GM19328 (cell line): ENCODE measurements around the gene HOMER1.

Source experiments
- ATAC-seq: cut with Tn5 transposase; IDR thresholded peaks from one replicate; pipeline ENCODE4 v1.9.1; 2021; ENCODE audit warnings: mild to moderate bottlenecking, moderate library complexity; ENCODE audit not compliant: unreplicated experiment

Gene HOMER1

DNA sequence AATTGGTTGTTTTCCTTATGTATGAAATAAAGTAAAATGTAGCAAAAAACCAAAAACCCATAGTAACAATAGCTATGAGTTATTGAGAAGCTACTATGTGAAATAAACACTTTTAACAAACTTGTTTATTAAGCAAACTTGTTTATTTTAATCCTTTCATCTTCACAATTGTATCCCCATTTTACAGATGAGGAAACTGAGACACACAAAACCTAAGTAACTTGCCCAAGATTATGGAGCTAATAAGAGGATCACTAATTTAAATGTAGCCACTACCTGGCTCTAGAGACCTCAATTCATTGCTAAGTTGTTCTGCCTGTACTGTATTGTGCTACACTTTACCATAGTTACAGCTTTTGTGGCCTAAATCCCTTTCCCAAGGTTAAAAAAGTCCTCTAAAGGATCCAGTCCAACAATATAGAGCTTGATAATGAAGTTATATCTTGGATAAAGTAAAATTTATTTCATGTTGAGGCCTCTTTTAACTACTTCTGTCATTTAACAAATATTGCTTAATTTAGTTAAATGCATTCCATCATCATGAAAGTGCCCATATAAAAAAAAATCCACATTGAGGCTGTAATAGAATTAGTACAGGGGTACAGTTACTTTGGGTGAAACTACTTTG is 22.1 kb downstream of the HOMER1 start:
- no peak for ATAC-seq

DNA sequence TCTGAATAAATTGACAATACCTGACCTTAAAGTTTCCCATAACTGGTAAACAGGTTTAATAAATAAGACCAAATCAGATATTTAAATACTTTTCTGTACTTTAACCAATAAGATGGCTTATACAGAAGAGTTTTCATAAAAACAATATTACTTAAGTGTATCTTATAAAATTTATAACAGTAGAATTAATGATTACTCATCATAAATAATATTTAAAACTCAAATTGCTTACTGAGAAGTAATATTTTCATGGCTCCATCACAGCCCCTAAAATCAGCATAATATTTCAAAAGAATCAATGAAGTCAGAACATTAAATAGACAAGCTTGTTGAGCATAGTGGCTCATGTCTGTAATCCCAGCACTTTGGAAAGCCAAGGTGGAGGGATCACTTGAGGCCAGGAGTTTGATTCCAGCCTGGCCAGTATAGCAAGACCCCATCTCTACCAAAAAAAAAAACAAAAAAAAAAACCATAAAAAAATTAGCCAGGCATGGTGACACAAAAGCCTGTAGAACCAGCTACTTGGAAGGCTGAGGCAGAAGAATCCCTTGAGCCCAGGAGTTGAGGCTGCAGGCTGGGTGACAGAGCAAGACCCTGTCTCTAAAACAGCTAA is 23.5 kb downstream of the HOMER1 start:
- ATAC-seq = no peak

DNA sequence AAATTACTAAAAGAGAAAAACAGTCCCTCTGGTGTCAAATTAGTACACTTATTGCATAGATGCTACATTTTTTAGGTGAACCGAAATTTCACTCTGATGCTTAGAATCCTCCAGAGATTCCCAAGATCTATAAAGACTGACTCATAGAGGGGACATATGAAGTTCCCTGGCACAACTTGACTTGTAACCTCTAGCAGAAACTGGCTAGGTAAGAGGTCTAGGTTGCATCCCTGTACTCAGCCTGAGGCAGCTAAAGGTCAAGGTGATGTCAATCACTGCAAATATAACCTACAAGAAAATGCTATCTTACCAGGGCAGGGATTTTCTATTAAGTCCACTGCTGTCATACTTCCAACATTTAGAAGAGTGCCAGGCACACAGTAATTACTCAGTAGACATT is 24.2 kb downstream of the HOMER1 start:
- ATAC-seq = no peak

DNA sequence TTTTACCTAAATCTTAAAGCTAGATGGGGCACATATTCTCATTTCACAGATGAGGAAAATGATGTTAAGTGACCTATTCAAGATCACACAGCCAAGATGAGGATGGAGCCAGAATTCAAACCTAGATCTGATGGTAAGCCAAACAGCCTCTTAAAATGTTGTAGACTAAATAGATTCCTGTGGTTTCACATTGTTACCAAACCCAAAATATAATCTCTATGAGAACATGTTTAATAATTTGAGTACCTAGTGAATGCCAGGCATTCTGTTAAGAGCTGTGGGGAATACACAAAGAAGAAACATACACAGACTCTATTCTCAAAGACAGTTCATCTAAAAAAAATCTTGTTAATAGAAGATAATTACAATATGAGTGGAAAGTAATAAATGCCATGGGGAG is 25.2 kb downstream of the HOMER1 start:
- ATAC-seq = no peak

DNA sequence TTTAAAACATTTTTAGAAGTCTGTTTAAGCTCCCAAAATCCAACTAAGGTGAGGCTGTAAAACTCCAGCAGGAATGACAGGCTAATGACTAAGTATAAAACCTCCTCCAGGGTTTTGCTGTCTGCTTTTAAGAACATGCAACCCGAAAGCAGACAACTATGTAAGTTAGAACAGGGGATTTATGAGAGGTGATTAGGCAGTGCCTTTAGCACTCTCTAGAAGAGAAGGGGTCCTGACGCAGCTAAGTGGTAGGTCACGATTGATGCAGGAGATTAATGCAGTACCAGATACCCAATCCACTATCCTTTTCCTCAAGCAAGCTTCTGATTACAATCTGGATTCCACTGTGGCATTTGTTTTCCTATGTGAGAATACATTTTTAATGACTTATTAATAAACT is 25.9 kb downstream of the HOMER1 start:
- no peak for ATAC-seq

DNA sequence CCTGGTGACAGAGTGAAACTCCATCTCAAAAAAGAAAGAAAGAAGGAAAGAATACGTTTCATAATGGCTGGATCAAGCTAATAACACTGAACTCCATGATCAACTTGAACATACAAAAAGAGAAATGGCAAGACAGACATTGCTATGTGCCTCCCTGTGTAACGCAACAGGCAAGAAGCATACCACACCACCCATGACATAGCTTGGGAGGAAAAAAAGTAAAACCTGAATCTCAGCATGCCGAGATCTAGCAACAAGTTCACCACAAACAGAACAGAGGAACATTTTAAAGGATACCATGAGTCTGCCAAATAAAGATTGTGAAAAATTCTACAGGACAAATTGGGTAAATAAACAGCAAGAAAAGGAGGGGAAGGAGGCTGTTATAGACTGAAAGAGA is 26.7 kb downstream of the HOMER1 start:
- ATAC-seq = no peak

DNA sequence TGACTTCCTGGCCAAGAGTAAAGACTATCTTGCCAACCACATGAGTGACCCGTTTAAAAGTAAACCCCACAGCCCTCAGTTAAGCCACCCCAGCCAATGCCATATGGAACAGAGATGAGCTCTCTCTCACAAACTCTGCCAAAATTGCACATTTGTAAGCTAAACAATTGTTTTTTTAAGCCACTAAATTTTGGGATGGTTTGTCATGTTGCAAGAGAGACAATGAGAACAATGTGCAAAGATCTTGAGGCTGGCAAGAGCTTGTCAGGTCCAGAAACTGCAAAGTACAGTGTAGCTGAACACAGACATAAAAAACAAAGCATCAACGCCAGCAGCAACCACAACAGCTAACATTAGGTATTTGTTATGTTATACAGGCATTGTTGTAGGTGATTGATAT is 27.8 kb downstream of the HOMER1 start:
- ATAC-seq = no peak

DNA sequence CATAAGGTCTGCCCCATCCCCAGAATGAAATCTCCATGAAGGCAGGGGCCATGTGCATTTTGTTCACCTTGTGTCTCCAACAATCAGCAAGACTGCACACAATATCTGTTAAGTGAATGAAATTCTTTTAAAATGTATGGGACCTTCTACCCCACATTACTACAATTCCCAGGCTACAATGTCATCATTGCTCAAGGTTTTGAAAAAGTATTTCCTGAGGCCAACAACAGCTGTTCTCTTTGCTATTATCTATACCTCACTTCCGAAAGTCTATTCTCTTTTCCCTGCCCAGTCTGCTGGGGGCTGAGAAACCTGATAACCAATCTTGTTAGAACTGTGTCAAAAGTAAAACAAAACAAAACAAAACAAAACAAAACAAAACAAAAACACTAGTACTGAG is 29.2 kb downstream of the HOMER1 start:
- ATAC-seq = no peak

DNA sequence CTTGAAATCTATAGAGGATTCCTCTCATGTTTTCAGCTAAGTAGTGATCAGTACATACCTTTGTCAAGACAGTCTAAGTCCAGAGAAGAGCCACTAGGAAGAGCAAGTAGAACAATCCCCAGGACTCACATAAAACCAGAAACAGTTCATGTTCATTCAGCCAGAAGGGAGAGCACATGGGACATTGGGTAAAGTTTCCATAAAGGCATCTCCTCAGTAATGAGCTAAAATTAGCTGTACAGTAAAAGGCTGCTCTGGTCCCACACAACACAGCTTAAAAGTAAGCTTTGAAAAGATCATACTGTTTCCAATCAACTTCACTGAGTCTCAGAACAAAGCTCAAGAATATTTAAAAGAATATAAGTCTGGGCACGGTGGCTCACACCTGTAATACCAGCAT is 32.4 kb downstream of the HOMER1 start:
- no peak for ATAC-seq

DNA sequence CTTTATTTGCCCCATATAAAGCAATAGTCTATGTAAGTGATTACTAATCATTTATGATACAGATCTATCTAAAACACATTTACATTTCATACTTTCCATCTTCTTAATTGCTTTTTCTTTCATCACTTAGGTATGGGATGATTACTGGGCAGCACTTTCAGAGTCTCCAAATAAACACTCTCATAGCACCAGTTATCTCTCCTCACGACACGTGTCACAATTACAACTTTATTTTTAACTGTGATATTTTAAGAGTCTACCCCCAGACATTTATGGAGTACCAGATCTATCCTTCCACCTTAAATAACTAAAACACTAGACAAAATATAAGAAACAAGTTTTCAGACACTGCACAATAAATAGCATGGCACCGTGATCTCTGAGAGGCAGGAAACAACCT is 32.9 kb downstream of the HOMER1 start:
- no peak for ATAC-seq

DNA sequence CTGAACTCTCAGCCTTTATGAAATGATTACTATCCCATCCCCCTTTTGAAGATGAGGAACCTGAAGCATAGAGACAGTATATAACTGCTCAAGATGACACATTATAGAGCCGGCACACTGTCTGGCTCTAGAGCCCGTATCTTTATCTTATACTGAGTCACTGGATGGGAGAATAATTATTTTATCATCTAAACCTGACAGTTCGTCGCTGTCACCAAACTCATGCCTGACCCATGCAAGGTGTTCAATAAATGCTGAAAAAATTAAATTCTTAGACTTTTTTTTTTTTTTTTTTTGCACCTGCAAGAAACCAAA is 38.8 kb downstream of the HOMER1 start:
- no peak for ATAC-seq

DNA sequence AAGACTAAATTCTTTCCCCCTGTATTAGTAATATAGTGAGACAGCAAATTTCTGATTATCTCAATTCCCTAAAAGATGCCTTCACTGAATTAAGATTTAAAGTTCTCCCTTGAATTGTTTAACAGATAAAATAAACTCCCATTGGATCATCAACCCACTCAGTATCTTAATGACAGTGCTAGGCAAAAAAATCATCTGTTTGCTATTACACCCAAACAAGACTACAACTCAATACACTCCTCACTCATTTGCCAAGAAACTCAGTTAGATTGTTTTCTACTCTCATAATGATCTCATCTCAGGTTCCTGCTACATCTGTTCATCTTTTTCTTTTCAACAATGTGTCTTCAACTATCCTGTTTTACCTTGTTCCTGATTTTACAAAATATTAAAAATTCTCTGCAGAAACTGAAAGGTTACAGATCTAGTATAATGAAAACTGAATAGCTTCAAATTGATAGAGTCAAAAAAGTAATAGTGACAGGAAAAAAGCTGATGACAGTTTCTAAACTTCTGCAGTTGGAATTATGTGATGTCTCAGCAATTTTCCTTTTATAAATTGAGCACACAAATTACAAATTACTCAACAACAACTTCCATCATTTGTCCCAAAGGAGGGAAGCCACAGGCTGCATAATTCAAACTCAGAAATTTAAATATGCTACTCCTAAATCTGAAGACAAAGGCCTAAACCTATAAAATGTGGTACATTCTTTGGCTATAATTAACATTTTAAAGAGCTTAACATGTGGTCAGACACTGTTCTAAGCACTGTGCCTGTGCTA is 39.4 kb downstream of the HOMER1 start:
- ATAC-seq = no peak

DNA sequence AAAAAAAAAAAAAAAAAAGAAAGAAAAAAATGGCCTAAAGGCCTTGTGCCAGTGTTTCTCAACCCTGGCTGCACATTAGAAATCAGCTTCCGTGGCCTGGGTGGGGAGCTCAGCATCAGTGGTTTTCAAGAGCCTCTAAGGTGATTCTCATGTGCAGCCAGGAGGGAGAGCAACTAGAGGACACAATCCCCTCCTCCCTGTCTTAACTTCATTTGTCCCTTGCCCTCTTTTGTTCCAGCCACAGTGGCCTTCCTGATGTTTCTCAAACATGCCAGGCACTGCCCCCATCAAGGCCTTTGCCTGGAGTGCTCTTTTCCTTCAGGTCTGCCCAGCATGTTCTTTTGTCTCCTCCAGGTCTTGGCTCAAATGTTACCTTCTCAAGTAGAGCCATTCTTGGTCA is 42.4 kb downstream of the HOMER1 start:
- no peak for ATAC-seq

DNA sequence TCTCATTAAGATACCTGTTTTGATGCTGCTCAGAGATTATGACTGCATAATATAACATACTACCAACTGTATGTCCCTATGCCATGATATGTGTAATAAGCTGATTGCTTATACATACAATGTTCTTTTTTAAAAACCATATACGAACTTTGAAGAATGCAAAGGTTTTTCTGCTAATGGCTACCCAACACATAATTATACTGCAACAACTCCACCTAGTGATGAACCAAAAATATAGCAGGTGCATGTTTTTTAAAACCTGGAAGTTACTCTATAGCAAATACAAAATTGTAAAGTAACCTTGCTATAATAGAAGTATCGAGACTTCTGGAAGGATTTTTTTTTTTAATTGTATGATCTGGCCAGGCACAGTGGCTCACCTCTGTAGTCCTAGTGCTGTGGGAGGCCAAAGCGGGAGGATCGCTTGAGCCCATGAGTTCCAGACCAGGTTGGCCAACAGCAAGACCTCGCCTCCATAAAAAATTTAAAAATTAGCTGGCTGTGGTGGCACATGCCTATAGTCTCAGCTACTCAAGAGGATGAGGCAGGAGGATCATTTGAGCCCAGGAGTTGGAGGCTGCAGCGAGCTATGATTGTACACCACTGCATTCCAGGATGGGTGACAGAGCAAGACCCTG is 49.1 kb downstream of the HOMER1 start:
- ATAC-seq = no peak

DNA sequence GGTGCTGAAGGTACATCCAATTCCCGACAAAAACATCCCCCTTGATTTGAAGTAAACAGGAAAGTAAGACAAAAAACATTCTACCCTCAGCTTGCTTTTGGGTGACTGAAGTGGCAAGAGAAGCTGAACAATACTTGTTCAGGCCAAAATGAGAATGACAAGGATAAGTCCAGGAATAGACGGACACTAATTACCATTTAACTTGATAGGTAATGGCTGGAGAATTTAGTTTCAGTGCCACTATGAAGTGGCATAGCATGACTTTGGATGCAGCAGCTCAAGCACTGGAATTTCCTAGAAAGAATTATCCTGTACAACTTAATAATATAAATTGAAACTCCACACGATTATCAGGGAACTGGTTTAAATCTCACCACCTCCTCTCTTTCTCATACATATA is 49.7 kb downstream of the HOMER1 start:
- no peak for ATAC-seq

DNA sequence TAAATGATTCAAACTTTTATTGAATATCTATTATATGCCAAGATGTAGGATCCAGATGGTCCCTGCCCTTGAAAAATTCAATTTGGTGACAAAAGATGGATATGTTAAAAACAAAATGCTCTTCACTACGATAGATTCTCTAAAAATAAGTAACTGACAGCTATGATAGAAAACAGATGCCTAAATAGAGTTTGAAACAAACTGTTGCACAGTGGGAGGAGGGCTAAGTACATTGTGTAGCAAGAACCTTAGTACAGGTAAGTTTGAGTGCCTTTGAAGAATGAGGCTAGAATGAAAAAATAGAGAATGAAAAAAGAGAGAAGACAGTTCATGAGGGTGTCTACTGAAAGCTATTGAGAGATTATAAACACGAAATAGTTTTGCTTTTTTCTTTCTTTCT is 54.3 kb downstream of the HOMER1 start:
- no peak for ATAC-seq

DNA sequence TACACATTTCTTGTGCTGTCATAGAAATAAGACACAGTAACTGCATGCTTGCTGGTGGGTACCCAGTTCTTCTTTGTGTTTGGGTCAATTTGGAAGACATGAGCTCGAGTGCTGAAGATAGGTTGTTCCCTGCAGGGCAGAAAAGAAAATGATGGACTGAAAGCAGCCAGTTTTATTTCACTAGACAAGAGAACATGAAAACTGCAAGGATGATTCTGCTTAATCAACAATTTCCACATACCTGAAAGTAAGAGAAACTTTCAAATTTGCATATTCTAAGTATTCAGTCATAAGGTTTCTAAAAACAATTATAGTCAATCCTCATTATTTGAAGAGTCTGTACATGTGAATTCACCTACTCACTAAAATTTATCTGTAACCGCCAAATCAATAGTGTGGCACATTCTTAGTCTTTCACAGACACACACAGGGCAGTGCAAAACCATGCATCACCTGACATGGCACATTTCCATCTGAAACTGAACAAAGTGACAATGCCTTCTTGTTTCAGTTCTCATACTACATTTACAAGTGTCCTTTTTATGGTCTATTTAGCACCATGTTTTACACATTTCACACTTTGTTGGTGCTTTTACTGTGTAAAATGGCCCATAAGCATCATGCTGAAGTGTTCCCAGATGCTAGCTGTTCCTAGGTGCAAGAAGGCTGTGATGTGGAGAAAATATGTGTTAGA is 56.9 kb downstream of the HOMER1 start:
- peak; percentile 67 for ATAC-seq

DNA sequence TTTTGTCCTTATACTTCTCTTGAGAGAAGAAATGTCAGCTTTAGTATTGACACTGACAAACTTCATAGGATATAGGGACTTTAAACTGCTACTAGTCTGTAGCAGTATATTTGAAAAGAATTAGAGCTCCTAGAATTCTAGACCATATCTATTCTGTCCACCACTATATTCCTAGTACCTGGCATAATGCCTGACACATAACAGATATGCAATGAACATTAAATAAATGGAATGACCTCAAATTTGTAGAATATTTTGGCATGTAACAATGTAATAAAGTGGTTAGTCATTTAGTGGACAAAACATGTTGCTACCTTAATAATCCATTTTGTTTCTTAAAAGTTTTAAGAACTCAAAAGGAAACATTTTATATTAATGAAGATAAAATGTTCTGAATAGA is 57.5 kb downstream of the HOMER1 start:
- no peak for ATAC-seq

DNA sequence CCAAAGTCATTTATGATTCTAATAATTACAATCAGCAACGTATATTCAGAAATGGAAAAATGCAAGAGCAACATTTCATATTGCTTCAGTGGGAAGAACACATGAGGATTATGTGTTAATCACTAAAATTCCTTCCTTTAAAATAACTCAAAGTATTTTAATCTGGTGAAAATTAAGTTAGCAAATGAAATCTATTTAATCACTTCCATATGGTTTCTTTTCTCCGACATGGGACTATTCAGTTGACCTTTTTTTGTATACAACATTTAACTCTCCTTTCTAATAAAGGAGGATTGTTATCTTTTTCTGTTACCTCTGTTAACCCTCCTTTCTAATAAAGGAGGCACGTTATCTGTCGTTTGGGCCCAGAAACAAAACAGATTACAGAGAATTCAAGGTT is 59.9 kb downstream of the HOMER1 start:
- no peak for ATAC-seq

DNA sequence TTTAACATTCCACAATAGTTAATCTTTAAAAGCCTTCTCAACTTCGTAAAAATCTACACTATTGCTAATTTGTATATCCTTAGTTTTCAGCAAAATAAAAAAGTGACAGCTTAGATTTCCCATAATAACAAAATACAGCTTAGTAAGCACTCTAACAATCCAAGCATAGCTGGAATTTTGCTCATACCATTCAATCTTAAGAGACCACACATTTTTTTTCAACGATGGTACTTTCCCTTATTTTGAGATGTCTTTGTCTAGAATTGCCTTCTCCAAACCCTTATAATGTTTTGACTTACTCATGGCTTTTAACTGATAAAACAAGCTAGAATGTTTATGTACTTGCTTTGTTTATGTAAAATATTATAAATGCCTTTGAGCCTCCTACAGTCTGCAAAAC is 65.6 kb downstream of the HOMER1 start:
- ATAC-seq = no peak

DNA sequence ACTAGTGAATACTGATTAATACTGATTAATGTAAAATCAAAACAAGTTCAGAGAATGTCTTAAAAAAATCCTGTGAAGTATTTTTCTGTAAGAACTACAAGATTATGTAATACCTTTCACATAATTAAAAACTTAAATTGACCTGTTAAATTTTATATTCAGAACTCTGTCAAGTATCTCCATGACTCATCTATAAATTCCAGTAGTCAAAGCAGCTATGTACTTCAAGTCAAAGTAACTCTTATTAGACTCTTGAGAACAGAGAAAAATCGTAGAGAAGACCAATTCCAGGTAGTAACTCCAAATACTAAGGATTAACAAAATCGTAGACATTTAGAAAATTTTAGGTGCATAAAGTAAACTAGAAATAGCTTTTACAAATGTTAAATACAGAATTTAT is 77.1 kb downstream of the HOMER1 start:
- no peak for ATAC-seq

DNA sequence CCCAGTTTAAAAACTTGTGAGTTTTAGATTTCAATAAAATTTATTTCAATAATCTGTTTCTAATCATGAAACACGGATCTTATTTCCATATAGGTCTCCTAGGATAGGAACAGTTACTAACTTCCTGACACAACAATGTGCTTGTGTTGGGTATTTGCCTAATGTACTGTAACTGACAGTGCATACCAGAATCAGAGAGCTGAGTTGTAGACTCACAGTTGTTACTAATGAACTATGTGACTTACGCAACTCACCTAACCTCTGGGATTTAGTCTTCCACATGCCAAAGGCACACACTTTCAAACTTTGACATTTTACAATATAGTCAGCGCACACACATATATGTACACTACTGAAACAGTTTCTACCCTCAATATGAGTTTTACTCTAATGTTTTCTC is 77.7 kb downstream of the HOMER1 start:
- no peak for ATAC-seq
